ENCODE measurements around the gene PNPLA7. TPM values are rescaled to one million over a fixed set of nuclear protein-coding genes. Genes with fewer than 3 reads are reported as not detected.

PNPLA7 gene
- total and polyA plus RNA-seq, 12 donors: 0.83 to 22.6 (median 9.4) TPM

GRCh38 chr9:137465720-137466388 lies 84.3 kb downstream of the PNPLA7 start:
- Histone ChIP-seq H3K9me3 (no peaks in the 10 kb centered on the region), H3K27me3 (peaks cover 0 to 14% (median 0%) of the 10 kb centered on the region in 7 donors), H3K4me1 (peaks cover 0 to 16% (median 0%) of the 10 kb centered on the region in 9 donors), H3K36me3 (peaks cover 0 to 9% (median 0%) of the 10 kb centered on the region in 9 donors), H3K4me3 (no peak overlapping the region), H3K27ac (no peak overlapping the region)
- 89 to 90% methylated on average over 23 of the region's 23 CpGs for WGBS, 2 donors
- peak in 1 of 2 donors; percentile 2 for DNase-seq
- TF ChIP-seq CTCF (IDR thresholded peaks at IDR 0.05): no peak
- no peak for ATAC-seq
- intact Hi-C loops (cut with DNase I): no loop called here

- TF ChIP-seq CTCF (IDR thresholded peaks at IDR 0.05): no peak
- WGBS, 2 donors: 92% methylated on average over 23 of the region's 23 CpGs
- Histone ChIP-seq H3K4me3 (no peak overlapping the region), H3K27ac (no peak overlapping the region), H3K36me3 (peaks cover 0 to 9% (median 0%) of the 10 kb centered on the region in 9 donors), H3K9me3 (no peaks in the 10 kb centered on the region), H3K27me3 (peaks cover 0 to 14% (median 0%) of the 10 kb centered on the region in 7 donors), H3K4me1 (peaks cover 0 to 16% (median 0%) of the 10 kb centered on the region in 9 donors)
- intact Hi-C loops (cut with DNase I): no loop called here
- peak in 1 of 2 donors; percentile 3 for DNase-seq
- no peak for ATAC-seq
These were observed 85.0 kb downstream of the PNPLA7 start for GRCh38 chr9:137465000-137465719.

GRCh38 chr9:137464291-137464999 lies 85.8 kb downstream of the PNPLA7 start:
- no peak overlapping the region for H3K4me3 ChIP-seq
- no peaks in the 10 kb centered on the region for H3K9me3 ChIP-seq
- intact Hi-C loops (cut with DNase I): no loop called here
- 92 to 95% methylated on average over 28 of the region's 28 CpGs for WGBS, 2 donors
- peaks cover 0 to 14% (median 0%) of the 10 kb centered on the region in 7 donors for H3K27me3 ChIP-seq
- DNase-seq: peak in 1 of 2 donors; percentile 2
- no peak for ATAC-seq
- H3K27ac ChIP-seq: no peak overlapping the region
- peaks cover 3 to 22% (median 6%) of the 10 kb centered on the region in 9 donors for H3K4me1 ChIP-seq
- H3K36me3 ChIP-seq: peaks cover 0 to 9% (median 0%) of the 10 kb centered on the region in 9 donors
- no peak for TF ChIP-seq CTCF (IDR thresholded peaks at IDR 0.05)

- intact Hi-C loops (cut with DNase I): no loop called here
- Histone ChIP-seq H3K36me3 (peaks cover 0 to 9% (median 0%) of the 10 kb centered on the region in 9 donors), H3K27me3 (peaks cover 0 to 14% (median 0%) of the 10 kb centered on the region in 7 donors), H3K9me3 (no peaks in the 10 kb centered on the region), H3K4me1 (peaks cover 4 to 24% (median 7%) of the 10 kb centered on the region in 9 donors), H3K4me3 (no peak overlapping the region), H3K27ac (no peak overlapping the region)
- 96 to 97% methylated on average over 18 of the region's 18 CpGs for WGBS, 2 donors
- ATAC-seq (no peak), DNase-seq (peak in 1 of 2 donors; percentile 2)
- TF ChIP-seq CTCF (IDR thresholded peaks at IDR 0.05): no peak
These were observed 86.3 kb downstream of the PNPLA7 start for GRCh38 chr9:137463931-137464290.

All from heart right ventricle (tissue), 16 donors.